ENCODE data around the gene TSPAN13.

DNA sequence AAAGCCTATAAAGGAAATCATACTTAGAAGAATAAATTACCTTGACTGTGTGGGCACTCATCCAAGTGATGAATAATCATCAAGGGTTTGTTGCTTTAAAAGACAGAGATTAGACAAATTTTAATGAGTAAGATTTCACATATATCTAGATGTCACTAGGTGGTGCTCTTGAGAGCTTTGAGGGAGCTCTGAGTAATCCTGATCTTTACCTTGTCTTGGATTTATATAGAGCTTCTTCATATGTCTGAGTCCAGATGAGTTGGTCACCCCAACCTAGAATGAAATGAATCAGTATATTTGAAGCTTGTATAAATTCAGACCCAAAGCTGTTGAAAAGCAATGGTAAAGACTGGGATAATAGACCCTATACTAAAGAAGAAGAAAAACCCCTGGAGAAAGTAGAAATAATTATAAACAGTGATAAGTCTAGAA lies 47.6 kb downstream of the TSPAN13 start:
- no peak for TF ChIP-seq ARNTL (CRISPR knock-in tag; IDR thresholded peaks at IDR 0.05; ENCODE audit: borderline replicate concordance, low read depth)
- TF ChIP-seq ZC3H10 (CRISPR knock-in tag; IDR thresholded peaks at IDR 0.05): no peak
- TF ChIP-seq ZFP3 (CRISPR knock-in tag; IDR thresholded peaks at IDR 0.05): no peak
- no peak for TF ChIP-seq POU6F1 (CRISPR knock-in tag; IDR thresholded peaks at IDR 0.05; ENCODE audit: borderline replicate concordance, low read depth)
- TF ChIP-seq PATZ1 (CRISPR knock-in tag; IDR thresholded peaks at IDR 0.05; ENCODE audit: borderline replicate concordance): no peak
- TF ChIP-seq GLIS3 (CRISPR knock-in tag; IDR thresholded peaks at IDR 0.05): no peak
- no peak for TF ChIP-seq BACH2 (CRISPR knock-in tag; IDR thresholded peaks at IDR 0.05; ENCODE audit: borderline replicate concordance)
- no peak for TF ChIP-seq ZNF8 (CRISPR knock-in tag; IDR thresholded peaks at IDR 0.05)
- TF ChIP-seq CREB5 (CRISPR knock-in tag; IDR thresholded peaks at IDR 0.05; ENCODE audit: low read depth): no peak
